SK-N-MC (cell line): Measurements from ENCODE around the gene SLCO4A1.

Experiments used
- DNase-seq: peaks from one replicate; pipeline ENCODE4 v3.0.0-alpha.2; 2011; ENCODE audit warnings: low read depth, low spot score
- H3K27ac ChIP-seq: fragments of 200-600 bp; sonication (generic); 2 replicates; pipeline ENCODE4 v1.5.1; 2016; ENCODE audit warnings: mixed run types
- H3K36me3 ChIP-seq: fragments of 200-600 bp; sonication (generic); 2 replicates; pipeline ENCODE4 v1.6.1; 2017; ENCODE audit warnings: antibody characterized with exemption, low read length, mixed read lengths; ENCODE audit not compliant: insufficient read depth
- H3K4me3 ChIP-seq: fragments of 200-600 bp; sonication (generic); 2 replicates; pipeline ENCODE4 v1.5.1; 2016
- H3K9ac ChIP-seq: fragments of 200-600 bp; sonication (generic); 2 replicates; pipeline ENCODE4 v1.8.0; 2017; ENCODE audit warnings: mixed run types, mixed read lengths; ENCODE audit not compliant: insufficient read length
- H3K9me3 ChIP-seq: fragments of 200-600 bp; sonication (generic); 2 replicates; pipeline ENCODE4 v1.6.1; 2017; ENCODE audit warnings: low read depth, mild to moderate bottlenecking, antibody characterized with exemption, low read length, moderate library complexity, mixed read lengths
- EZH2 ChIP-seq: fragments of 200-600 bp; sonication (generic); IDR thresholded peaks from one replicate; pipeline ENCODE4 v1.6.1; 2017; ENCODE audit warnings: antibody characterized with exemption
- FOXP2 ChIP-seq: optimal IDR thresholded peaks from 2 replicates; pipeline ENCODE3; 2011; ENCODE audit warnings: mild to moderate bottlenecking, moderate library complexity; ENCODE audit not compliant: insufficient read depth; ENCODE audit errors: extremely low read length, control extremely low read depth
- POLR2AphosphoS5 ChIP-seq: IDR thresholded peaks from 2 replicates; pipeline ENCODE4 v1.6.1; 2012; ENCODE audit warnings: mild to moderate bottlenecking, low read depth, low read length, borderline replicate concordance

Gene SLCO4A1

GRCh38 chr20:62604796-62605195 is 37.5 kb upstream of the SLCO4A1 start:
- no peak for DNase-seq
- TF ChIP-seq FOXP2 (no peak), POLR2AphosphoS5 (no peak), EZH2 (no peak)
- Histone ChIP-seq H3K27ac (no peak overlapping the region), H3K9ac (no peak overlapping the region), H3K9me3 (no peaks in the 10 kb centered on the region), H3K4me3 (no peak overlapping the region), H3K36me3 (no peaks in the 10 kb centered on the region)

GRCh38 chr20:62605236-62605943 is 36.9 kb upstream of the SLCO4A1 start:
- Histone ChIP-seq H3K9ac (no peak overlapping the region), H3K4me3 (no peak overlapping the region), H3K27ac (no peak overlapping the region), H3K36me3 (no peaks in the 10 kb centered on the region), H3K9me3 (no peaks in the 10 kb centered on the region)
- DNase-seq: no peak
- TF ChIP-seq POLR2AphosphoS5: no peak

DNA sequence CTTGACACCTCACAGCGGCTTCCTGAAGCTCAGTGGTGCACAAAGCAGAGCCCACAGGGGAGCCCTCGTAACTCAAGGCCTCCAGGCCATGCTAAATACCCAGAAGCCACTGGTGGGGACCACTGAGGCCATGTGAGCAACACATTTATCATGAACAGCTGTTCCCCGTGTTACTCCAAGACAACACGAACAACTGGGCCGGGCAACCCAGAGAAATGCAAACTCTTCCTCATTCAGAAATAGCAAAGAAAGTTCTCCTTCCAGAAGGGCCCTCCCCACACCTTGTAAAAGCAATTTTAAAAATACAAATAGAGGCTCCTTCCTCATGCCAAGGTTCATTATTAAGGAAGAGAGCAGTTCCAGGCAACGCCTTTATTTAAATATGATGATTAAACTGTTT is 36.3 kb upstream of the SLCO4A1 start:
- H3K9me3 ChIP-seq: no peaks in the 10 kb centered on the region
- H3K36me3 ChIP-seq: no peaks in the 10 kb centered on the region
- H3K9ac ChIP-seq: no peak overlapping the region
- no peak overlapping the region for H3K4me3 ChIP-seq
- H3K27ac ChIP-seq: no peak overlapping the region
- TF ChIP-seq EZH2: no peak
- TF ChIP-seq POLR2AphosphoS5: no peak
- TF ChIP-seq FOXP2: no peak
- DNase-seq: no peak

DNA sequence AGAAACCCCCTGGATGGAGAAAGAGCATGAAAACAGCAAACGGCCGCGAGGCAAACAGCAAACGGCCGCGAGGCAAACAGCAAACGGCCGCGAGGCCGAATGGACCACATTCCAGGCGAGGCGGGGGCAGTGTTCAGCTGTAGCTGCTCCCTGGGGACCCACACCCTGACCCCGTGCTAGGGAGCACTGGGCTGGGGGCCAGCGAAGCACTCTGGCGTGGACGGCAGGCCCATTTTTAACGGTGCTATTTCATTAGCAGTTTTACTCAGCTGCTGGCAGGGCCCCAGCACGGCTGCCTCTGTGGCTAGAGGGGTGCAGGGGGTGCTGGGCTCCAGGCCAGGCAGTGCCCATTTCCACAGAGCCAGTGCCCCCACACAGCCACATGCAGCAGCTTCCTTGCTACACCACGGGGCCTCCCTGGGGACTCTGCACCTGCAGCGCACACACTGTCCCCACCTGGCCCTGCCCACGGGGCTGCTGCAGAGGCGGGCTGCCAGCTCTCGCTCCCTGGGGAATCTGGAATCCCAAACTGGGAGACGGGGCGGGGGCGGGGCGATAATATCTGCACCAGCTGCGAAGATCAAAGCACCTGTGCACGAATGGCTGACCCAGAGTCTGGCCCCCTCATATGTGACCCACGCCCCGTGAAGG is 35.6 kb upstream of the SLCO4A1 start:
- DNase-seq: no peak
- Histone ChIP-seq H3K9me3 (no peaks in the 10 kb centered on the region), H3K27ac (no peak overlapping the region), H3K9ac (no peak overlapping the region), H3K4me3 (no peak overlapping the region), H3K36me3 (no peaks in the 10 kb centered on the region)
- TF ChIP-seq POLR2AphosphoS5 (no peak), EZH2 (no peak), FOXP2 (no peak)

DNA sequence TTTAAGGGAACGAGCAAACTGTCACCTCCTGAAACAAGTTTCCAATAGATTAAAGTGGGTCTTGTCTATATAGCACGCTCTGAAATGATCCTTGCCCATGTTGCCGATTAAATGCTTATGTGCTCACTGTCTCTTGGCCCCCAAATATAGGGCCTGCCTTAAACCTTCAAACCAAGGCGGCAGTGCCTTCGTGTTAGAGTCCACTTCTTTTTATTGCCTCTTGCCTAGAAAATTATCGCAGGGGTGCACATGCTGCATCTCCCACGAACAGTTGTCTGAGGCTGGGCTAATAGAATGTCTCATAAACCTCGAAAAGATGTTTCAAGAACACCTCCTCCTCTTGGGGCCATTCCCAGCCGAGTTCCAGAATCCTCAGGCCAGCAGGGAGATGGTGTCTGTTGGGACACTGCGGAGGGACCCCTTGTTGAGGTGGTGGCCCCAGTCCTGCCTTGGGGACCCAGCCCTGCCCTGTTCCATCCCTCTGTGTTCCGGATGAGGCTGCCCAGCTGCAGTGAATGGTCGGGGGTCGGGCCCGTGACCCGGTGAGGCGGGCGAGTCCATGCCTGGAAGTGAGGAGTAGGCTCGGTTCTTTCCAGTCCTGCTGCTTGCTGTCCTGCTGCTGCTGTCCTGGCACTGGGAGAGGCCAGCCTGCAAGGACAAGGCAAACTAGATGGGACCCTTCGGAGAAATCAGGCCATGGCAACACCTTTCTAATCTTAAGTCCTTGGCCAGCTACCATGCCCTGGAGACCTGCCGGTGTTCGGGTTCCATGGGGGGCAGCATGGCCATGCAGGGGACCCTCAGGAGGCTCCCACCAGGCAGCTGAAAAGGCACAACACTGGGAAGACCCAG is 34.7 kb upstream of the SLCO4A1 start:
- DNase-seq: no peak
- TF ChIP-seq FOXP2 (no peak), POLR2AphosphoS5 (no peak), EZH2 (no peak)
- Histone ChIP-seq H3K4me3 (no peak overlapping the region), H3K36me3 (no peaks in the 10 kb centered on the region), H3K27ac (no peak overlapping the region), H3K9me3 (no peaks in the 10 kb centered on the region), H3K9ac (no peak overlapping the region)

GRCh38 chr20:62608218-62608565 is 34.1 kb upstream of the SLCO4A1 start:
- Histone ChIP-seq H3K27ac (no peak overlapping the region), H3K4me3 (no peak overlapping the region), H3K9ac (no peak overlapping the region), H3K36me3 (no peaks in the 10 kb centered on the region), H3K9me3 (no peaks in the 10 kb centered on the region)
- DNase-seq: no peak
- no peak for TF ChIP-seq EZH2
- TF ChIP-seq POLR2AphosphoS5: no peak
- no peak for TF ChIP-seq FOXP2

DNA sequence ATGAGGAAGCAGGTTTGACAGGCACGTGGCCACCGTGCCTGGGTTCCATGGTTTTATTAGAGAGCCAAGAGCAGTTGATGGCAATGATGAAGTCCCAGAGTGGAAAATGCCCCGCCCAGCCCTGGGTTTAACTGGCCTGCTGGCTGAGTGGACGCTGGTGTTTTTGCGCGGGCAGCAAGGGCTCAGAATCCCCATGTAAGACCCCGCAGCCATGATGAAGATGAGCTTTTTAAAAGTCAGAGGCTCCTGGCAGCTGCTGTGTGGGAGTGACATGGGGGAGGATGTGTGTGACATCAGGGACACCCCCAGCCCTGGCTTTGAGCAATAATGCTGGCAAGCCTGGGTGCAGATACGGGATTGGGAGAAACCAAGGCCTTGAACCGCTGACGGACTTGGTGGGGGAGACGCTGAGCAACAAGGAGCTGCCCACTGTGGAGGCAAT is 33.0 kb upstream of the SLCO4A1 start:
- TF ChIP-seq EZH2 (no peak), FOXP2 (no peak), POLR2AphosphoS5 (no peak)
- no peaks in the 10 kb centered on the region for H3K9me3 ChIP-seq
- no peak for DNase-seq
- H3K36me3 ChIP-seq: no peaks in the 10 kb centered on the region
- no peak overlapping the region for H3K9ac ChIP-seq
- H3K4me3 ChIP-seq: no peak overlapping the region
- H3K27ac ChIP-seq: no peak overlapping the region

DNA sequence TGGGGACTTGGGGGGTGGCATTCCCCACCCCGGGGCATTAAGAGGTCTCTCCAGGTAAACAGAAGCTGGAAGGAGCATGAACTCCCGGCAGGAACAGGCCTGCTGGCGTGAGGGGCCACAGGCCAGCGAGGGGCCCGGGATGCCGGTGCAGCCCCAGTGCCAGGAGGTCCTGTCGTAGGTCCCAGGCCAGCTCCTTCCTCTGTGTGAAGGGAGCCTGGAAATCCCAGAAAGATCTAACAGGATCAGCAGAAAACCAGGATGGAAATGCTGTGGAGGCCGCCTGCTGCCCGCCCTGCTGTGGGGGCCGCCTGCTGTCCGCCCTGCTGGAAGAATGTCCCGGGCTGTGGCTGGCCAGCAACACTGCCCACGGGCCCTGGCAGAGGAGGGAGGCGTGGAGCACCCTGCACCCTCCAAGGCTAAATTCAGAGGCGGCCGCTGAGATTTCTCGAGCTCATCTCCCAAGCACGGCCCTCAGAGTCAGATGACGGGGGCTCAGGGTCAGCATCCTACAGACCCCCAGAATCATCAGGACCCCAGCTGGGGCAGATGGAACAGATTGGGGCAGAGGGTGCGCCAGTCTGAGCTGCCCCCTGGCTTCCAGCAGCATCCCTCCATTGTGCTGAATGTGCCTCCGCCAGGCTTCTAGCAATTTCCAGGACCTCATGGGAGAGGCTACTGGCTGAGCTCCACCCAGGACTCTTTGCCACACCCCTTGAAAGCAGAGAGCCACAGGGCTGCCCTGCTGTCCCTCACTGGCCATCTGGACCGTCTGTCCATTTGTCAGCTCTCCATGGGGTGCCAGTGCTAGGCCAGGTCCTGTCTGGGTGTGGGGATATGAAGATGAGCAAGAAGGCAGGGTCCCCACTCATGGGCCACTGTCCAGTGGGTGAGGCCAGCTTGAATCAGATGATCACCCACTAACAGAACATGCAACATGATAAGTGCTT is 32.2 kb upstream of the SLCO4A1 start:
- DNase-seq: no peak
- Histone ChIP-seq H3K4me3 (no peak overlapping the region), H3K27ac (no peak overlapping the region), H3K36me3 (no peaks in the 10 kb centered on the region), H3K9ac (no peak overlapping the region), H3K9me3 (no peaks in the 10 kb centered on the region)
- TF ChIP-seq EZH2 (no peak), FOXP2 (no peak), POLR2AphosphoS5 (no peak)
